Putamen (tissue), 1 donor: ENCODE measurements around the gene SFXN5.

Experiments used
- DNase-seq: peaks from one replicate; pipeline ENCODE4 v3.0.0-alpha.2; 2016; ENCODE audit warnings: low spot score

SFXN5 gene

GRCh38 chr2:72956936-72957335, 114.6 kb downstream of the SFXN5 start:
- no peak for DNase-seq

GRCh38 chr2:72956050-72956395, 115.5 kb downstream of the SFXN5 start:
- no peak for DNase-seq

- DNase-seq, result no peak
Measured at GRCh38 chr2:72955228-72956049, 116.1 kb downstream of the SFXN5 start.

DNA sequence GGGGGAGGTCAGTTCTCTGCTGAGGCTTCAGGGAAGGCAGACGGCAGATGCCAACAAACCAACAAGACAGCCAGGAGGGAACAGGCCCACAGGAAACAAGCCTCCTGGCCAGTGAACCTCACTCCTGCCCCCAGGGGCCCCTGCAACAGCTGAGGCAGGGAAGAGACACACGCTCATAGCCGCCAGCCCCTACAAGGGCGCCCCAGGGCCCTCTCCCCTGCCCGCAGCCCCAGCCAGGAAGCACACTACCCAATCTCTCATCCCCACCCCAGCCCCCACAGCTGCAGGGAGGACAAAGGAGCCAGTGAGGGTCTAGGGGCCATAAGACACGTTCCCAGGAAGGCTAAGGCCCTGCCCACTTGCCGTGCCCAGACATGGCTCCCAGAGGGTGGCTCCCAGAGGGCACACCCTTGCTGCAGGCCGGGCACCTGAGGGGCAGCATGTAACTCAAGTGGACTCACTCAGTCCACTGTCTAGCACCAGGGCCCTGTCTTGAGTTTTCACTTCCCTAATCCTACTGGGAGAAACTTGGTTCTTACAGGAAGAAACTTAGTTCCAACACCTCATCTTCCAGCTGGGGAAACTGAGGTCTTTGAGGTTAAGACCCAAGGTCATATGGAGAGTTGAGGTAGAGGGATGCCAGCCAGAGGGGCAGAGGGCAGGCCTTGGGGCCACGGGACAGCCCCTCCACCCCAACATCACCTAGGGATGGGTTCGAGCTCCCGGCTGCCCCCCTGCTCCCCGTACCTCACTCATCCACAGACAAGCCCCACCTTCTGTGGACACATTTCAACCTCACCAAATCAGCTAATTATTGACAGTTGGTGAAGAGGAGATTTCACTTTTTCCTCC, 116.9 kb downstream of the SFXN5 start:
- DNase-seq, result no peak

GRCh38 chr2:72953976-72954375, 117.5 kb downstream of the SFXN5 start:
- DNase-seq, result no peak

- DNase-seq, result no peak
Measured at GRCh38 chr2:72953528-72953927, 118.0 kb downstream of the SFXN5 start.

GRCh38 chr2:72952961-72953360, 118.6 kb downstream of the SFXN5 start:
- no peak for DNase-seq

GRCh38 chr2:72952110-72952823, 119.2 kb downstream of the SFXN5 start:
- DNase-seq, result no peak

- no peak for DNase-seq
Measured at GRCh38 chr2:72951303-72952095, 120.0 kb downstream of the SFXN5 start.

DNA sequence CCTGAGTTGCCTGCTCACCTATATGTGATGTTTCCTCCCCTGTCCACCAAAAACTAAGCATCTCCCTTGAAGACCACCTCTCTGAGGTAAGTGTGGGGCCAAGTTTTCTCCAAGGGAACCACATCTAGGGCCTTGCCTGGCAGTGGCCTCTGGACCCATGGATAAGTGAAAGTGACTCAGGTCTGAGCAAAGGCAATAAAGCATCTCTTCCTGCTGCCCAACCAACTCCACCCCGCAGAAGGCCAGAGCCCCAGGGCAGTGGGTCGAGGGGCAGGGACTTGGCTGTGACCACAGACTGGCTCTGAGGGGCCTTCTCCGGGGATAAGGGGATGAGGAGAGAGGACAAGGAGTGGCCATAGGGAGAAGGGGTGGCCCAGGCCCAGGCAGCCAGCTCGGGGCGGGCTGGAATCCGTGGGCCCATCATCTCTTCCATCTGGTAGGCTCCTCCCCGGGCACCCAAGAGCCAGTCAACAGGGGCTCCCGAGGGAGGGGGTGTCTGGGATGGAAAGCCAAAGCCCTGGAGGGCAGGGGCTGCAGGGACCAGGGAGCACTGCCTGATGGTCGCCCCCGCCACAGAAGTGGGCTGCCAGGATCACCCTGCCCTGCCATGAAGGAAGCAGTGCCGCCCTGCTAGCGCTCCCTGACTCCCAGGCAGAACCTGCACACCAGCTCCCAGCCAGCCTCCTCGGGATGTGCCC, 120.8 kb downstream of the SFXN5 start:
- DNase-seq, result no peak

- no peak for DNase-seq
Measured at GRCh38 chr2:72949642-72950041, 121.9 kb downstream of the SFXN5 start.

GRCh38 chr2:72949045-72949444, 122.5 kb downstream of the SFXN5 start:
- no peak for DNase-seq

DNA sequence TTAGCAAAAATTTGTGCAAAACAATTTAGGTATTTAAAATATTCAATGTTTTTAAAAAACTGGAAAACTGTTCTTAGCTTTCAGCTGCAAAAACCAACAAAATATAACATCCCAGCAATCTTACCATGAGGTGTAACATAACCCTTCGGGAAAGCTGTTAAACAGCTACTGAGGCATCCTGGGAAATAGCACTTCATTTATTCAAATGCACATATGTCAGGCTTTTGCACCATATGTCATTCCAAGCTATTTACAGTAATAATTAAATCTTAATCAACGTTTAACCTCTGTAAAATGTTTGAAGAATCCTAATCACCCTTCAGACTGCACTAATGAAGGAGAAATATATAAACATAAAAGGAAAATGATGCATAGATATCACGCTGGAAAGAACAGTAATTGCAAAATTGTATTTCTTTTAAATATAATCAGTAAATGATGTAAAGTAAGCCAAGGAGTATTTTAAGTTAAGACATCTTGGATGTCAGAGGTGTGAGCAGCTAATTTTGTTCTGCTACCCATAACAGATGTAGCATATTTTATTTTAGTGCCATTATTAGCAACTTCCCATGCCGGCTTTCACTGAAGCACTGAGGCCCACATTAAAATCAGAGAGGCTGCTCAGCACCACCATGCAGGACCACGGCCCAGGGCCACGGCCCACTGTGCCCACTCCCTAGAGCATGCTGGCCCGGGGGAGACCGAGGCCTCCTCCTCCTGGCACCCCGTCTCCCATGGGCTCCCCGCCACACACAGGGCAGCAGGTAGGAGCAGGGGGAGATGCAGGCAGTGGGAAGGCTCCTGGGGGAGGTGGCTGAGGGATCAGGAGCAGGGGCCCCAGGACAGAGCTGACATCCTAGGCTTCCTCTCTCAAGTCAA, 123.3 kb downstream of the SFXN5 start:
- DNase-seq, result no peak

DNA sequence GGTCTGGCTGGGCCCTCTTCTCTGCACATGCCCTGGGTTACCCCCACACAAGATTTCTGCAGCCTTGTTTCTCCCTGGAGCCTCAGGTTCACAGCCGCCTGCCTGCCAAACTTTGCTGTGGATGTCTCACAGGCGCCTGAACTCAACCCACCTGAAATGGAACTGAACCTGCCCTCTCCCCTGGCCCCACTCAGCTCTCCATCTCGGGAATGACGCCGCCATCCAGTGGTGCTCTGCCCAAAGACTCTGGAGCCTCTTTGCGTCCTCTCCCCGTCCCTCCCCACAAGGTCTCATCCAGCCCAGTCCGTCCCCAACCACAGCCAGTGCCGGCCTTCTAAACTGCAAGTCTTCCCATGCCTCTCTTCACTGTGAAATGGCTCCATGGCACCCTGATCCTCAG, 125.0 kb downstream of the SFXN5 start:
- DNase-seq, result no peak

DNA sequence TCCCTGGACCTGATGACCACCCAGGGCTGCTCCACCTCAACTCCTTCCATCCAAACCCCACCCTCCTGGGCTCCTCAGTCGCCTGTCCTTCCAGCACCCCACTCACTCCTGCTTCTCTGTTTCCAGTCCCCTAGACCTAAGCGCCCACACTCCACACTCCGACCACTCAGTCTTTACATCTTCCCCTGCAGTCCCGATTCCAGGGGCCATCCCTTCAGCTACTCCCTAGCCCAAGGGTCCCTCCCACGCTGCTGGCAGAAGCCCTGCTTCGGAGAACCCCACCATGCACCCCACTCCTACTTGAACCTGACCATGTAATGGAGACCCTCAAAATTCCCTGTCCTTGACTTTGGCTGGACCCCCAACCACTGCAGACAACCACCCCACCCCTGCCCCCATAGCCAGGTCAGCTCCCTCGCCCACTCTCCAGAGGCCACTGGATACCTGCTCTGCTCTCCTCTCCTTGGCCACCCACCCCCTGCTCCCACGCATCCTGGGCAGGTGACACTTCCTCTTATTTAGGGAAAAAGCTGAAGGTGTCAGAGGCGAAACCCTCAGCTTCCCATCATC, 126.0 kb downstream of the SFXN5 start:
- no peak for DNase-seq

DNA sequence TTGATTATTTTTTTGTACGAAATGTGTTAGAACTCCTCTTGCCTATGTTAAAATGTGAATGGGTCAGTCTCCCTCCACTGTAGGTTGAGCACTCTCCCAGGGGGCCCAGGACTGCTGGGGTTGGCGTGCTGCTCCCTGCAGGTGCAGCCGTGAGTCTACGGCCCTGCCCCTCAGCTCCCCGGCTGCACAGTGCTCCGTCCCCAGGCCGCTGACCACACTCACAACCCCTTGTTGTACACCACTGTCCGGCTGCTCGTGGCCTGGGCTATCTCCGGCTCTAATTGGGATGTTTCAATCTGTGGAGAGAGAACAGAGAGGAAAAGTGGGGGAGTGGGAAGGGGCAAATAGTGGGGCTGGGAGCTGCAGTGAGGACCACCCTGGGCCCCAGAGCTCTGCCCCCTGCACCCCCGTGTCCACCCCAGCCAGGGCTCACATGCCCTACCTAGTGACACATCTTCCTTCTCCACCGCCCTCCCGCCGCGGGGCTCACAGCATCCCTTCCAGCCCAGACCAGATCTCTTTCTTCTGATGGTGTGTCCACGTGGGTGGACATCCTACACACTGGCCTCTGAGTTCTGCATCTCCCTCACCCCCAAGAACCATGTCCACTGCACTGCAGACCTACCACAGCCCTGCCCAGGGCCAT, 126.6 kb downstream of the SFXN5 start:
- no peak for DNase-seq

DNA sequence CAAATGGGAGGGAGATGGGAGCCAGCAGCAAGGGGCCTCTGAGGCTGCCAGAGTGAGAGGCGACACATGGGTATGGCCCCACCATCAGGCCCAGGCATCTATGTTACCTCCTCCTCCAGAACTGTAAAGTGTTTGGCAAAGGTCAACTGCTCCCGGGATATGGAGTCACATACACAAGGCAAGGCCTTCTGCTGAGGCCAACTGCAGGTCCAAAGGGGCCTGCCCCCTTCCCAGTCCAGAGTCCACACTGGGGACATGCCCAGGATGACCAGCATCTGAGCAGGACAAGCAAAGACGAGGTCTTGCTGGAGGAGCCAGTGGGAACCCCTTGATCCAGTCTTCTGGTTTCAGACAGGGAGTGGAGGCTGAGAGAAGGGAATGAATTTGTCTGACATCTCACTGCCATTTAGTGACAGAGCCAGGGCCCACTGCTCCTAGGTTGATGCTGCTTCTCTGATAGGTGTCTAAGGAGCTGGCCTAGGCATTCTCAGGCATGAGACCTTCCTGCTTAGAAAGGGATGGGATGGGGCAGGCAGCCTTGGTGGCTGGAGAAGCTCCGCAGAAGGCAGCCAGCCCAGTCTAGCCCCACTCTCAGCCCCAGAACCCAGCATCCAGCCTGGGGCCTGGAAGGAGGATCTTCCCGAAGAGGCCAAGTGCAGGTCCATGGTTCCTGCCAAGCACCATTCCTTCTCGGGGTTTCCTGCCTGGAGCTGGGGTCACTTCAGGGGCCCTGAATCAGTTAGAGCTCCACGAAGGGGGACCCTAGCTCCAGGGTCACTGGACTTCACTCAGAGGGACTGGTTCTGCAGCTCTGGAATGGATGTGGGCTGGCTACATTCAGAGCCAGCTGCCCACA, 127.7 kb downstream of the SFXN5 start:
- no peak for DNase-seq

GRCh38 chr2:72942881-72943418, 128.6 kb downstream of the SFXN5 start:
- no peak for DNase-seq
